ENCODE measurements around the gene PRDM12.

PRDM12 gene

DNA sequence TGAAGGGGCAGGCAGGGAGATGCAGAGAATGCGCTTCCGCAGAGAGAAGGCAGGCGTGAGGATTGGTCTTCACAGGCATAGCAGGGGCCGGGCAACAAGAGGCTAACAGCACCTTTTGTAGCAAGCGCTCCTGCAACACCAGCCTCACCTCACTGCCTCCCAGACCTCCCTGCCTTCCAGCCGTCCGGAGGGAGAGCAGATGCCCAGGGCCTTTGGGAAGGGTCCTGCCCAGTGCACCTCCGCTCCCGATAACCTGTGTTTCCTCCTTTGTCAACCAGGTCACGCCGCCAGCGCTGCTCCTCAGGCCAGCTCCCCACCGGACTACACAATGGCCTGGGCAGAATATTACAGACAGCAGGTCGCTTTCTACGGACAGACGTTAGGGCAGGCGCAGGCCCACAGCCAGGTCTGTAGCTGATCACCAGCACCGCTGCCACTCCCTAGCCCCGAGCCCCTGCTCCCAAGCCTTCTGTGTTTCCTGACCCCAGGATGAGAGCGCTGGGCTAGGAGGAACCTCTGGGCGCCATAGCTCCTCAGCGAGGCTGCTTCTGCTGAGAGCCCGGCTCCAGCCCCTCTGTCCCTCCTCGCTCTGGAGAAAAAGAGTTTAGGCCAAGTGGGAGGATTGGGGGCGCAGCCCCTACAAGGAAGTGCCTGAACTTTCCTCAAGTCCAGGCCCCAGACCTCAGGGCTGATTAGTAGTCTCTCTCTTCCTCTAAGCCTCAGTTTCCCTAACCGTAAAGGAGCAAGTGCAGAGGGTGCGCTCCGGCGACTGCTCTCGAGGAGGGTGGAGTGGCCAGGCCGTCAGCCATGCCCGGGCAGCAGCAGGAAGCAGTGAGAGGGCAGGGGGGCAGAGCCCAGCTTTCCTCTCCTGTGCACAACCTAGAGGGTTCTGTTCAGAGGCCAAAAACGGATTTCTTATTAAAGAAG is 28.4 kb upstream of the PRDM12 start:
- no peak for DNase-seq (ENCODE audit: low spot score)

DNA sequence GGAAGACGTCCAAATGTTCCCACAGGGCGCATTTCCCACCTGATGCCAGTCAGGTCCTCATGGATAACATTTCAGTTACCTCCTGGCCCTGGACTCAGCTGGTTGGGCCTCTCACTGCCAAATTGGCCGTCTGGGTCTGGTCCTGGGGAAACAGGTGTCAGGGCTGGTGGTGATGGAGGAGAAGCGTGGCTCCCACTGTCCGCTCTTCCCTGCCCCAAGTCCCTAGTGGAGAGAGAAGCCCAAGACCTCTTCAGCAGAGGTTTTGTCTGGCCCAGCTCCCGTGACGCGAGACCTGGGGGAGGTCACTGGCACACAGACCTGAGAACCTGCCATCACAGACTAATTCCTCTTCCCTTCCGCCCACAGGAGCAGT is 27.8 kb upstream of the PRDM12 start:
- DNase-seq (ENCODE audit: low spot score): no peak

DNA sequence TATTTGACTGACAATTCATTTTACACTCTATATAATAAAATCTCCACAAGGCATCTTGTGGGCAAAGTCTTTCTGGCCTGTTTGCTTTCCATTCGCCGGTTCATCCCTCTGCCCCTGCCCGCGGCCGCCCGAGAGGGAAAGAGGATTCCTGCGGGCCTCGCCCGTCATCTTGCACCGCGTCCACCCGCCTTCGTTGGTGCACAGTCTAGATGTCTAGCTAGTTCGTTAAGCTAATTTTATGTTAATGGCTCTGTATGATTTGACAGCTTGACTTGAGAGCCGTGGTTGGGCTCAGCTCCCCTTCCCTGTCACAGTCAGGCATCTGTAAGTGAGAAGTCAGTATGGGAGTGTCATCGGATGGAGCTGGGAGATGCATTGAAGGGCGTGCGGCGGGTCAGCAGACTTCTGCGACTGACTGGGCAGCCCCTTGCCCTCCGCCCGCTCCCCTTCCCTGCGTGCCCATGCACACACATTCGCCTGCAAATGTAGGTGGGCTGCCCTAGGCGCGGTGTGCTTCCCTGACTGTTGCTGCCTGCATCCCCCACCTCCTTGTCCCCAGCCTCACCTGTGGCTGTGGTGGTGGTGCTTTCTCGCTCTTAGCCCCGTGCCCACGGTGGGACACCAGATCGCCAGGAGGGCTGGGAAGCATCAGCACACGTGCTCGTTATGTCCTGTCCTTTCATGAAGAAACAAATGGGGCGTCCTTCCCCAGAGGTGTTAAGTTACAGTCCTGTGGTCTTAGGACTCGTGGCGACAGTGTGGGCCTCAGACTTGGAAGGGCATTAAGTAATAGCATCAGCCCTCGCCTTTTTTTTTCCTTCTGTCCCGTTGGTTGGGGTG is 25.9 kb upstream of the PRDM12 start:
- DNase-seq (ENCODE audit: low spot score): no peak

DNA sequence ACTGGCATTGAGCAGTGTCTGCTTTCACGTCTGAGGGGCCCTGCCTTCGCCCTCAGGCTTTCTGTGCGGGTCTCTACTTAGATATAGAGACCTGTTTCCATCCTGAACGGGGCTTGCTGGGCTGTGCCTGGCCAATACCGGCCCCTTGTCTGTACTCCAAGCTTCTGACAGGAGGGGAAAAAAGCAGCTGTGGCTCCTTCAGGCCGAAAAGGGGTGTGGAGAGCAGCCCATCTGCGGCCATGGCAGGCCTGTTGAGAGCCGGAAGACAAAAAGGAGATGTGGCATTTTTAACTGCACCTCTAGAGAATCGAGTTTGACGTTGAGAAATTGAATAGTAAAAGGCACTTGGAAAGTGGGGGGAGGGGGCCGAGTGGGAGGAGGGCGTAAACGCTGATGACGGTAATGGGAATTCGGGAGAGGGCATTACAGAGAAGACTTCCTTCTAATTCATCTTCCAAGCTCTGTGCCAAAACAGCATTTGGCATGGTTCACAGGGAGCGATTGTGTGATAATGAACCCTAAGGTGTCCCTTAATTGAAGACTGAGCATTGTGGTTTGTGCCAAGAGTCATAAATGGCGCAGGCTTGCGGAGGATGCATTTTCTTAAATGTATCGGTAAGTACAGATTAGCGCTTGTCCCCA is 25.1 kb upstream of the PRDM12 start:
- no peak for DNase-seq (ENCODE audit: low spot score)

DNA sequence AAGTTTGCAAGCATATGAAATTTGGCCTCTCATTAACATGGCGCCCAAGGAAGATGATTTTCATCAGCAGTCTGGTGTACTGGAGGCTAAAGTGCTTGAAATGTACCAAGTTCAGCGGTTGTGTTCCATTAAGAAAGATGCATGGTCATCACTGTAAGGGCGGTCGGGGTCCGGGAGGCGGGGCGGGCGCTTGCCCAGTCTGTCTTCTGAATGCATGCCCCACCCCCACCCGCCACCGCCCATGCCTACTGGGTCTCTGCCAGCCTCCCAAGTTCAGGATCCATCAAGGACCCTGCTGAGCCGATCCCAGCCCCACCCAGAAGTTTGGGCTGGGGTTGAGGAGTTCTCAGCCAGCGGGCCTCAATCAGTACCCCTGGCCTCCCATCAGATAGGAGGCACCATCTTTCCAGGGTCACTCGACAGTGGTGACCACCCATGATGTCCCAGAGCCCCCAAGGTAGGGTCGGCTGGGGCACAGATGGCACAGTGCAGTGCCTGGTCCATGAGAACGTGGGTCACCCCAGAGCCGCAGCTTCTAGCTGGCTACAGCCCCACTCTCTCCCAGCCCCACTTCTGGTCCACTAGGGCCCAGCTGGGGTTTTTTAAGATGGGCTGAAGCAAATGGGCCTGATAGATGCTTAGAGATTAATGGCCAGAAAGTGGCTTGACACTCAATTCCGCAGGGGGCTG is 24.4 kb upstream of the PRDM12 start:
- DNase-seq (ENCODE audit: low spot score): no peak

DNA sequence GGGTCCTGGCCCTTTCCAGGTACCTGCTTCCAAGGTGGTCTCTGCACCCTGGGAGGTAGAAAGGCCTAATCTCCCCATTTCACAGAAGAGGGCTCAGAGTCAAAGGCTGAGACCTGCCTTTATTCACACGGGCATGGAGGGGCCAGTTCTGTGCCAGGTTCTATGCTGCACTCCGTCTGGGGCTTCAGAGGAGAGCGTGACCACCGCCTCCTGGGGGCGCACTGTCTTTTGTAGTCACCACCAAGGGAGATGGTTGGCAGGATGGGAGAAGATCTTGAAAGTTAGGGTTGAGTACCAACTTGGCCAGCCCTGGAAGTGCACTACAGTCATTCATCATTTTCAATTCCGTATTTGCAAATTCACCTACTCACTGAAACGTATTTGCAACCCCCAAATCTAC is 23.7 kb upstream of the PRDM12 start:
- no peak for DNase-seq (ENCODE audit: low spot score)

DNA sequence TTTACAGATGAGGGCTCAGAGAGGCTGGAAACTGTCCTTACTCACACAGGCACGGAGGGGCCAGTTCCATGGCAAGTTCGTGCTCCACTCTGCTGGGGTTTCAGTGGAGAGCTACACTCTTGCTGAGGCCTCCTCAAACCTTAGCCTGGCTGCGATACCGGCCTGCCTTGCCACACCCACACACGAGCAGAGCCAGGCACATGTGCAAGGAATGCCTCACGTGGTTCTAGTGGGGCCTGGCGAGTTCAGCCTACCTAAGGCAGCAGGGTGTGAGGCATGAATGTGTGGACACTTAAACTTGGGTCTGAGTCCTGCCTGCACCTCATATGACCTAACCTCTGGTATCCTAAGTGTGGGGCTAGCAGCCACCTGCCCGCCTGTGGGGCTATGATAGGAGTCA is 21.5 kb upstream of the PRDM12 start:
- DNase-seq (ENCODE audit: low spot score): no peak

DNA sequence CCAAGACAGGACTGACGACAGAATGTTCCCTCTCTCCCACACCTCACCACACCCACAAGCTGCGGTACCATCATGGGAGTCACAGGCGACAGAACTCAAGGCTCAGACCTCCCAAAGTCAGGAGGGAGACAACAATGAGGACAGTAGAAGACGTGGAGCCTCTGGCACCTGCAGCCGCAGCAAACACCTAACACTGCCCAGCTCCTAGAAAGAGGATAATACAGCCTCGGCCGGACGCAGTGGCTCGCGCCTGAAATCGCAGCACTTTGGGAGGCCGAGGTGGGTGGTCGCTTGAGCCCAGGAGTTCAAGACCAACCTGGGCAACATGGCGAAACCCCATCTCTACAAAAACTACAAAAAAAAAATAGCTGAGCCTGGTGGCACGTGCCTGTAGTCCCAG is 13.2 kb upstream of the PRDM12 start:
- no peak for DNase-seq (ENCODE audit: low spot score)

DNA sequence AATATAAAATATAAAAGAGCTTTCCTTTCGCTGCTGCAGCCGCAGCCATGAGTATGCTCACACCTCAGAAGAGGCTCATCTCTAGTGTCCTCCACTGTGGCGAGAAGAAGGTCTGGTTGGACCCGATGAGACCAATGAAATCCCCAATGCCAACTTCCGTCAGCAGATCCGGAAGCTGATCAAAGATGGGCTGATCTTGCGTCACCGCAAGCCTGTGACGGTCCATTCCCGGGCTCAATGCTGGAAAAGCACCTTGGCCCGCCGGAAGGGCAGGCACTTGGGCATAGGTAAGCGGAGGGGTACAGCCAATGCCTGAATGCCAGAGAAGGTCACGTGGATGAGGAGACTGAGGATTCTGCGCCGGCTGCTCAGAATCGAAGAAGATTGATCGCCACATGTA is 12.6 kb upstream of the PRDM12 start:
- DNase-seq (ENCODE audit: low spot score): no peak

DNA sequence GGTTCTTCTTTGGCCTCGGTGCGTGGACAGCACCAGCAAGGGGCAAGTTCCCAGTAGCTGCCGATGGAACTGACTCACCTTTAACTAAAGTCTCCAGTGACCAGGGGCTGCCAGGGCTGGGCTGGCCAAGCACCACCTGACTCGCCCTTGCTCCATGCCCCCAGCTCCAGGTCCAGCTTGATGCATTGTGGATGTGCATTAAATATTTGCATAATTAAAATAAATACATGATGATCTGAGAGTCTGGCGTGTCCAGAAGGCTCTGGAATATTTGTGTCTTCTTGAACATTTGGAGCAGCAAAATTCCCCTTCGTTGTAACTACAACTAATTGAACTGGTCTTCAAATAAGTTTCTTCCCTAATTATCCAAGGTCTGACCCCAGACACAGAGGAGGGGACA is 9.5 kb upstream of the PRDM12 start:
- DNase-seq (ENCODE audit: low spot score): no peak

DNA sequence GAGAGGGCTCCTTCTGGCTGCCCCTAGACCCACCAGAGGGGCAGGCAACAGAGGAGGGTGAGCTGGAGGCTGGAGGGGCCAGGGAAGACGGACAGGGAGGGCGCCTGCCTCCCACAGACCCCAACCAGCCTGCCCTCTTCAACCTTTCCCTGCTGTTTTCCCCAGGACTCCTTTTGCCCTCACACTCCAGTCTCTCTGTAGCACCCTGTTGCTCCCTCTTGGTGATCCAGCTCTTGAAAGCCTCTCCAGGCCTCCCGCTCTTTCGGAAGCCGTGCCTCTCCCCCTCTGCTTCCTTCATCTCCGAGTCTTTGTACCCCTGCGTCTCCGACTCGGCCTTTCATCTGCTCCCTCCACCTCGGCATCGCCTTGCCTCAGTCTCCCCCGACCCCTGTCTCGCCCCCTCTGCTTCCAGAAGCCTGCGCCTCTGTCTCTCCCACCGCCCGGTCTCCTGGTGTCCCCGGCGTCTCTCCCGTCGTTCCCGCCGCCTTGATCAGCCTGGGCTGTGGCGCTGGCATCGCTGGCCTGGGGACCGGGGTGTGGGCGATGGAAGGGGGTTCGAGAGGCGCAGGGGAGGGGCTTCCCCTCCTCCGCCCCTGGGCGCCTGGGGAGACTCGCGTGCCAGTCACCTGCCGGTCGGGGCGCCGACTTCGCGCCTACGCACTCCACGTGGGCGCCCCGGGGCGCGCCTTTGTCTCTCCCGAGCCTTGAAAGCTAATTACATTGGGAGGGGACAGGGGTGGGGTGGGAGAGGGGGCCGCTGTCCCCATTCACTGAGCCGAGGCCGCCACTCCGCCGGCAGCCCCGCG is 5.3 kb upstream of the PRDM12 start:
- no peak for DNase-seq (ENCODE audit: low spot score)

DNA sequence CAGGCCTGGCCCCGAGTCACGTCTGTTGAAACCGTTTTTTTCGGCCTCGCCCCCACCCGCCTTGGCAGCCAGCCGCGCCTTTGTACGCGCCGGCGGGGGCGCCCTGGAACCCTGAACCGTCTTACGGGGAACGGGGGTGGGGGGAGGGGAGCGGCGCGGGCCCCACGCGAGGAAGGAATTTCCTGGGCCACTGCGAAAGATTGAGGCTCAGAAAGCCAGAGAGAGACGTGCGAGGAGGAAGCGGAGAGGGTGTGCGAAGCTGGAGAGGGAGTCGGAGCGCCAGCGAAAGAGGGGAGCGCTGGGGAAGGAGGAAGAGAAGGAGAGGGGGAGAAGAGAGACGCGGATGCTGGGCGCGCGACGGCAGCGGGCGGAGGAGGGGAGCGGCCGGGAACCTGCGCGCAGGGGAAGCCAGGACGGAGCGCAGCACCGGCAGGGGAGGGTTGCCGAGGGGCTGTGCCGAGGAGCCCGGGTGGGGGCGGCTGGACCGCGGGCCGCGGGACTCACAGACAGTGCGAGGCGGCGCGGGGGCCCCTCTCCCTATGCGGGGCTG is 4.6 kb upstream of the PRDM12 start:
- no peak for DNase-seq (ENCODE audit: low spot score)

DNA sequence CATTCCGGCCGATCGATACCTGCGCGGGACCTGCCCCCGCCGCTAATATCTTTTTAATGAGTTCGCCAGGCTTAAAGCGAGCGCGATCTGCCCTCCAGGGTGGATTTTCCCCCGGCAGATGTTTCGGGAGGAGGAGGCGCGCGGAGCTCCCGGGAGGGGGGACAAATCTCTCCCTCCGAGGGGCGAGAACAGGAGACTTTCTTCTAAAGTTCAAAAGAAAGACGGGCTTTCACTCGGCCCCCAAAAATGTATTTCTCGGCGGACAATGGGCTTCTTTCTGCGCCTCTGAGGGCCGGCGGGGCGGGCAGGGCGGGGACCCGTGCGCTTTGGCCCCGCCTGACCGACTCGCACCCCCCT is 4.1 kb upstream of the PRDM12 start:
- DNase-seq (ENCODE audit: low spot score): no peak

DNA sequence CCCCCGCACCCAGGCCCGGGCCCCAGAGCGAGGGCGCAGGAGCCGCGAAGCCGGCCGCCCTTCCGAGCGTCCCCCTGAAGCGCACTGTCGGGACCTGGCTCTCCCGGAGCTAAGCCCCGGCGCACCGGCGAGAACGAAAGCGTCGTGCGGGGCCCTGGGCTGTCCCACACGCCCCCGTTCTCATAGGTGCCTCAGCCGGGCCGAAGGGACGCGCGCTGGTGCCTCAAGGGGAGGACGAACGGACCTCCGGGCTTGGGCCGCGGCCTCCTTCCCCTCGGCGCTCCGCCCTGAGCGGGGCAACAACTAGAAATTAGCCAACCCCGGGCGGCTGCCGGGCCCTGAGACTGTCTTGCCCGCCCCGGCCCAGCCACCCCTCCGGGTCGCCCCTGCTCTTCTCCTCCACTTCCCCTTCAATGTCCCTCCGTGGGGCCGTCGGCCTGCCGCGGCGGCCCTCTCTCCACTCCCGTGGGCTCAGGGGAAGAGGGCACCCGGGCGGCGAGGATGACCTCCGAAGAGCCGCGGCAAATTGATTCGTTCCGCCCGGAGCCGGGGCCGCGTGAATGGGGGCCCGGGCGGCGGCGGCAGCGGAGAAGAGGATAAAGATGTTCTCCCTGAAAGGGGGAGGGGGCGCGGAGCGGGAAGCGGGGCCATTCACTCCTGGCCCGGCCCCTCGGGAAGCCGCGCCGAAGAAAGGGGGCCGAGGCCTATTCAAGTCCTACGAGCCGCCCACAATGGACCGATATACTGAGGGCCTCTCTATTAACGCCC is 3.5 kb upstream of the PRDM12 start:
- DNase-seq (ENCODE audit: low spot score): no peak

DNA sequence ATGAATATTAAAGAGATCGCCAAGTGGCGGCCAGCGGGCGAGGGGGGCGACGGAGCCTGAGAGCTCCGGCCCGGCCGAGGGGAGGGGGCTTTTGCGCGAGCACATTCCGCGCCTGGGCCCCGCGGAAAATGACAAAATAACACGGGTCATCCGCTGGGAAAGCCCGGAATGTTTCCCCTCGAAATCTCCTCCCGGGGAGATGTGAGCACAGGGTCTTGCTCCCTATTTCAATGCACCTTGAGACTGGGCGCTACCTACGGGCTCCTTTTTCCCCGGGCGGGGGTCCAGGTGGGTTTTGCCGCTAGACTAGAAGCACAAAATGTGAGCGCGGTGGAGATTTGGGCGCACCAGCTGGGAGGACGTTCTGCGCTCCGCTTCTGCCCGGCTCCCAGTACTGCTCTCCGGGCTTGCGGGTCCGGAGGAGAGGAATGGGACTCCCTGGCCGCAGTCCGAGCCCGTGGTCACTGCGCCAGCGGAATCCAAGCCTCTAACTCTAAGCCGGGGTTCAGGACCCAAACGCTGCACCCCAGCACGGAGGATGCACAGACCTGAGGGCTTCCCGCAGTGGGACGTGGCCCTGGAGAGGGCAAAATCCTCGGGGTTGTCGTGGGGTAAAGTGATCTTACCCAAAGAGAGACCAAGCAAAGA is 2.8 kb upstream of the PRDM12 start:
- no peak for DNase-seq (ENCODE audit: low spot score)

DNA sequence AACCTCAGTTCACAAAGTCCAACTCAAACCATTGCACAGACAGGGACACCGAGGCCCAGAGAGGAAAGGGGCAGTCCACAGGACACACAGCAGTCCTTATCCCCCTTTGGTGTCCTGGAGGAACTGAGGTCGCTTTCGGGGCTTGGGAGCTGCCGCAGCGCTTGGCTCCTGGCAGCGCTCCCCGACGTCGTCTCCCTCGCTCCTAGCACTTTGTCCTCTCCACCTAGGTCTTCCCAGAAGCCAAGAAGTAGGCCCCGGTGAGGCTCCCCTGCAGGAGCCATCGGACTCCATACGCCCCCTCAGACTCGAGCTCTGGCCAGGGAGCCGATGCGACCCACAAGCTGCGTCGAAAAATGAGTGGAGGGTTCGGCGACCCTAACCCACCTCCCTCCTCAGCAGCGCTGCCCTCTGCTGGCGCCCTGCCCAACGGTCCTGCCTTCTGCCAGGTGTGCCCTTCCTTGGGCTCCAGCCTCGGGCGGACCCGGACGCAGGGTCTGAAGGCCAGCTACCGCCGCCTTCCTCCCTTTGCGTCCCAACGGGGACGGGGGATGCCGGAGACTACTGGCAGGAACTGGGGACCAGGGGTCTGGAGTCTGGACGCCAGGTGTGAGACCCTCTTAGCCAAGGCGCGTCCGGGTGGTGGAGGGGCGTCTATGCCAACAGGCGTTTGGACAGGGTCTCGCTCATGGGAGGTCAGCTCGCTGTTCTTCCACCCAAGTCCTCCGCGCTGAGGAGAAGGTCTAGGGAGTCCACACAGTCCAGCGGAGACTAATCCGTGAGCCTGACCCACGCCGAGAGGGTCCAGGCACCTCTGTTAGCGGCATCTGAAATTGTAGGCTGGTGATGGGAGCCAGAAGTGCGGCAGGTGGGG is 2.1 kb upstream of the PRDM12 start:
- no peak for DNase-seq (ENCODE audit: low spot score)

DNA sequence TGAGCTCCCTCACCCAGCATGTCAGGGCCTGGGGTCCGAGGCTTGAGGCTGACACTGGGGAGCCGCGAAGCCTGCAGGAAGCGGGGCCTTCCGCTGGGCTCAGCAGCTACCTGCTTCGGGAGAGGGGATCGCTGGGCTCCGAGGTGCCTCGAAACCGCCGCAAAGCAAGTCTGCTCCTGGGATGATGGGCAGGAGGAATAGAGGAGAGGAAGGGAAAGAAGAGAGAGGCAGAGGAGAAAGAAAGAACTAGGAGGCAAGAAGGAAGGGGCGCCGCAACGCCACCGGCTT is 1.5 kb upstream of the PRDM12 start:
- DNase-seq (ENCODE audit: low spot score): no peak

DNA sequence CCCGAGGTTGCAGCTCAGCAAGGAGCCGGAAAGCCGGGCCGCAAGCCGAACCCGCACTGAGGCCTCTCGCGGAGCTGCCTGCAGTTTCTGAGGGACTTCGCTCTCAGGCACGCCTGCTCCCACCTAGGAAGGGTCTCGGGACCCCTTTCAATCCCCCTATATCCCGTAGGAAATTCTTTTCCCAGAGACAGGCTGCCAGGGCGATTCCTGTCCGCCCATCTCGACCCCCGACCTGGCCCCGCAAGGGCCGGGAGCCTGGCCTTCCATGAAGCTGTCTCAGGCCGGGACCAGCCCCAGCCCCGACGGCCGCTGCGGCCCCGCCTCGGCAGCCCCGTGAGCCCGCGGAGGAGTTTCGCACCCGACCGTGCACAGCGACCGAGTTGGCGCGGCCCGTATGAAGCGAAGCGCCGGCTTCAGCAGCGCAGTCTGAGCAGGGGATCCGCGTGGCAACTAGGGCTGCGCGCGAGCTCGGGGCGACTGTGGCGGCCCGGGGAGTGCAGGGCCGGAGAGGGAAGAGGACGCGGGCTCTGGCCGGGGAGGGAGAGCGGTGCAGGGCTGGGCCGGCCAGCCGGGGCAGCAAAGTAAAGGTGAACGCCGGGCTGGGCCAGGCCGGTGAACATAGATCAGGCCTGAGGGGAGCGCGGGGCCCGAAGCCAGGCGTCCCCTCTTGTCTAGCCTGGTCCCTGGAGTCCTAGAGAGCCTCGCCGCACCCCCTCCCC is 977 bp upstream of the PRDM12 start:
- no peak for DNase-seq (ENCODE audit: low spot score)

DNA sequence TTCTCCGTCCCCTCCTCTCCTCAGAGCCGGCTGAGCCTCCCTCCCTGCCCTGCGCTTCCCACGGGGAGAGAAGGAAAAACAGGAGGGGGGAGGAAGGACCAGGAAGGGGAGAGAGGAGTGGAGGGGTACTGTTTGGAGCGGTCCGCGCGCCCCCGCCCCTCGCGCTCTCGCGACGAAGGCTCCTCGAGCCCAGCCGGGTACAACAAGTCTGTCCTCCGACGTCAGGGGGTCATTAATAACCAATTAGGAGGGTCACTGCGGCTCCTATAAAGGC is 480 bp upstream of the PRDM12 start:
- DNase-seq (ENCODE audit: low spot score): no peak
